Karpas-422 (cell line): ENCODE results near the gene TBCC. TPM values are rescaled to one million over a fixed set of nuclear protein-coding genes. Genes with fewer than 3 reads are reported as not detected.

ENCODE experiments used
- total RNA-seq: library from RNA; depleted of rRNA; stranded (reverse); fragments of >200 nt; shearing (Covaris generic); gene quantifications from 2 replicates; pipeline ENCODE4 v1.2.3, GENCODE V29; 2014; ENCODE audit warnings: low replicate concordance; rRNA removed

Gene TBCC
- total RNA-seq, 1 experiment from 2014 or later: 154 TPM

Other genes starting within 250 kb of the TBCC start
- 22.6 and 28.4 TPM in 2 replicates for gene UBR2, start 182.1 kb downstream of the TBCC start, total RNA-seq
- not detected in 2 replicates for gene PRPH2, start 23.5 kb downstream of the TBCC start, total RNA-seq
- 8.8 and 16.8 TPM in 2 replicates for gene BICRAL, start 35.9 kb upstream of the TBCC start, total RNA-seq
- 97.6 and 104 TPM in 2 replicates for gene RPL7L1, start 133.5 kb upstream of the TBCC start, total RNA-seq
- gene PTCRA, start 169.9 kb upstream of the TBCC start, total RNA-seq: not detected in 2 replicates
- 33.7 and 65.4 TPM in 2 replicates for gene CNPY3, start 183.4 kb upstream of the TBCC start, total RNA-seq
- gene GNMT, start 214.7 kb upstream of the TBCC start, total RNA-seq: 0.48 and 0.76 TPM in 2 replicates
- 16.7 and 34.2 TPM in 2 replicates for gene PEX6, start 233.1 kb upstream of the TBCC start, total RNA-seq
- gene PPP2R5D, start 238.5 kb upstream of the TBCC start, total RNA-seq: 34.8 and 39.8 TPM in 2 replicates